Esophagus squamous epithelium (tissue), 5 donors: ENCODE data around the gene PPP2R5C. TPM values are rescaled to one million over a fixed set of nuclear protein-coding genes. Genes with fewer than 3 reads are reported as not detected.

ENCODE experiments used
- DNase-seq: peaks from one replicate; lab custom pipeline; 2025; lab: John Stamatoyannopoulos, UW
- H3K27ac ChIP-seq, 4 donors: fragments of 200-600 bp; sonication (generic); one replicate each; pipeline ENCODE4 v1.5.1; 2016 to 2019; ENCODE audit warnings: mild to moderate bottlenecking in 1 of 4
- H3K27me3 ChIP-seq, 4 donors: fragments of 200-600 bp; sonication (generic); 1 replicate in 3 of 4; 2 replicates in 1 of 4; pipeline versions ENCODE4 v1.5.1 to v1.6.0; 2017 to 2021; ENCODE audit warnings: antibody characterized with exemption in 1 of 4
- H3K36me3 ChIP-seq, 3 donors: fragments of 200-600 bp; sonication (generic); one replicate each; pipeline ENCODE4 v1.5.1; 2016 to 2019
- H3K4me1 ChIP-seq, 3 donors: fragments of 200-600 bp; sonication (generic); one replicate each; pipeline ENCODE4 v1.5.1; 2017 to 2019
- H3K4me3 ChIP-seq, 4 donors: fragments of 200-600 bp; sonication (generic); 1 replicate in 3 of 4; 2 replicates in 1 of 4; pipeline ENCODE4 v1.5.1; 2016 to 2019; ENCODE audit warnings: mild to moderate bottlenecking in 2 of 4, moderate library complexity in 1 of 4
- H3K9me3 ChIP-seq, 3 donors: fragments of 200-600 bp; sonication (generic); one replicate each; pipeline ENCODE4 v1.5.1; 2016 to 2019
- POLR2A ChIP-seq, 4 donors: fragments of 450-650 bp; IDR thresholded peaks; one replicate each; pipeline ENCODE4 v1.6.1; 2017; ENCODE audit warnings: antibody characterized with exemption in 4 of 4, mild to moderate bottlenecking in 4 of 4, moderate library complexity in 3 of 4
- WGBS, 2 donors: methylation state at CpG; one replicate each; pipeline ENCODE4 v1.1.5; 2018; 5-methylcytosine and 5-hydroxymethylcytosine counted together
- intact Hi-C: fragments of 100-400 bp; cut with DNase I; formaldehyde crosslinking; loops from one replicate; pipeline ENCODE4 v1.15.0; 2022
- total RNA-seq, 4 donors: library from RNA; depleted of rRNA; stranded (reverse); fragments of >200 nt; gene quantifications; one replicate each; pipeline ENCODE4 v1.1.0, GENCODE V29; 2016
- TF ChIP-seq, protein P1 (sequence below), 6 experiments: fragments of 450-650 bp in 4 of 6; fragments of 200-600 bp in 2 of 6; sonication (generic) in 2 of 6; IDR thresholded peaks; one replicate each; pipeline ENCODE4 v1.5.1; 2016 to 2019; ENCODE audit warnings: antibody characterized with exemption in 6 of 6, mild to moderate bottlenecking in 4 of 6, moderate library complexity in 4 of 6
- donor health status: DM: yes; HTN: yes; CAD: no.

Gene PPP2R5C
- total RNA-seq, 4 donors from 2014 or later, result 66.3 to 92.3 (median 83.4) TPM

DNA sequence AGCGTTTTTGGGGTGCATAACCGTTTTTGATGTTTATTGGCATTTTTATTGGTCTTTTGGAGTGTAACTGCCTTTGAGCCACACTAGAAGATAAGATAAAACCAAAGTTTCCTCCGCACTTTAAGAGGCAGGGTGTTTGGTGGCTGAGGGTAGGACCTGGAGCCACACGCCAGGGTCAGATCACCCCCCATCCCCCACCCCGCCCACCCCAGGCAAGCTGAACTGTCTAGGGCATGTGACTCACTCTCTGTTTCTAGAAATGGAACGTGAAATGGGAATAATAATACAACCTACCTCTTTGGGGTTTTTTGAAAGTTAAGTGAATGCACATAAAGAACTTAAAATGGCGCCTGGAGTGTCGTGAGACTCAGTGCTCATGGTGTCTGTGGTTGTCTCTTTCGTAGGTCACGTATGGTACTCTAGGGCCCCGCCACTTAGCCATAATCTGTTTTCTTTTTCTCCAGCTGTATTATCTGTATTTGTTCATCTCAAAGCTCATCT lies 56.0 kb downstream of the PPP2R5C start:
- WGBS, 2 donors, result 76 to 79% methylated on average over 9 to 11 of the region's 11 CpGs
- TF ChIP-seq, protein P1, sequence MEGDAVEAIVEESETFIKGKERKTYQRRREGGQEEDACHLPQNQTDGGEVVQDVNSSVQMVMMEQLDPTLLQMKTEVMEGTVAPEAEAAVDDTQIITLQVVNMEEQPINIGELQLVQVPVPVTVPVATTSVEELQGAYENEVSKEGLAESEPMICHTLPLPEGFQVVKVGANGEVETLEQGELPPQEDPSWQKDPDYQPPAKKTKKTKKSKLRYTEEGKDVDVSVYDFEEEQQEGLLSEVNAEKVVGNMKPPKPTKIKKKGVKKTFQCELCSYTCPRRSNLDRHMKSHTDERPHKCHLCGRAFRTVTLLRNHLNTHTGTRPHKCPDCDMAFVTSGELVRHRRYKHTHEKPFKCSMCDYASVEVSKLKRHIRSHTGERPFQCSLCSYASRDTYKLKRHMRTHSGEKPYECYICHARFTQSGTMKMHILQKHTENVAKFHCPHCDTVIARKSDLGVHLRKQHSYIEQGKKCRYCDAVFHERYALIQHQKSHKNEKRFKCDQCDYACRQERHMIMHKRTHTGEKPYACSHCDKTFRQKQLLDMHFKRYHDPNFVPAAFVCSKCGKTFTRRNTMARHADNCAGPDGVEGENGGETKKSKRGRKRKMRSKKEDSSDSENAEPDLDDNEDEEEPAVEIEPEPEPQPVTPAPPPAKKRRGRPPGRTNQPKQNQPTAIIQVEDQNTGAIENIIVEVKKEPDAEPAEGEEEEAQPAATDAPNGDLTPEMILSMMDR (IDR thresholded peaks at IDR 0.05), result no peak
- TF ChIP-seq POLR2A (IDR thresholded peaks at IDR 0.05), result no peak
- intact Hi-C loops, result no loop called here
- no peak for DNase-seq
- H3K4me1 ChIP-seq, result peaks cover 20 to 74% (median 24%) of the 10 kb centered on the region in 3 donors
- peak overlapping the region in 3 of 4 donors; percentile 43 to 88 (median 51) for H3K27ac ChIP-seq
- H3K27me3 ChIP-seq, result no peaks in the 10 kb centered on the region
- no peak overlapping the region for H3K4me3 ChIP-seq
- H3K9me3 ChIP-seq, result no peaks in the 10 kb centered on the region
- H3K36me3 ChIP-seq, result peaks cover 0 to 45% (median 0%) of the 10 kb centered on the region in 3 donors

DNA sequence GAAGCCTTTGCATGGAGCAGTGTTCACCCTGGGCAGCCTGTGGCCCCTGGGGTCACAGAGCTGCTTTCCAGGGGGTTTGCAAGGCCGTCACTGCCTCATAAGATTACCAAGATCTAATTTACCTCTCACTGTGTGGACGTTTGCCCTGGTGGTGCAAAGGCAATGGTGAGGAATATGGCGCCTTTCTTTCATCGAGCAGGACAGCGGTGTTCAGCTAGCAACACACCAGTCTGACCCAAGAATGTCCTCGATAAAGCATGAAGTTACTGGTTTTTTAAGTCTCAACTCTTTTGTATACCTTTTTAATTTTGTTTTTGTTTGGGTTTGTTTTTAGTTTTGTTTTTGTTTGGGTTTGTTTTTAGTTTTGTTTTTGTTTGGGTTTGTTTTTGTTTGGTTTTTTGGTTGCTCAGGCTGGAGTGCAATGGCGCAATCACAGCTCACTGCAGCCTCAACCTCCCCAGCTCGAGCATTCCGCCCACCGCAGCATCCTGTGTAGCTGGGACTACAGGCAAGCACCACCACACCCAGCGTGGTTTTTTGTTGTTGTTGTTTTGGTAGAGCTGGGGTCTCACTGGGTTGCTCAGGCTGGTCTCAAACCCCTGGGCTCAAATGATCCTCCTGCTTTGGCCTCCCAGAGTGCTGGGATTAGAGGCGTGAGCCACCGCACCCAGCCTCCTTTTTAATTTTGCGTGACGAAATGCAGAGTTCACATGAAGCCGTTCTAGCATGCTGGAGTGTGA lies 57.9 kb downstream of the PPP2R5C start:
- Histone ChIP-seq H3K27me3 (no peaks in the 10 kb centered on the region), H3K9me3 (no peaks in the 10 kb centered on the region), H3K36me3 (peaks cover 0 to 39% (median 0%) of the 10 kb centered on the region in 3 donors), H3K4me1 (peaks cover 9 to 74% (median 10%) of the 10 kb centered on the region in 3 donors), H3K27ac (peak overlapping the region; percentile 35 to 88 (median 47)), H3K4me3 (no peak overlapping the region)
- intact Hi-C loops, result no loop called here
- TF ChIP-seq, protein P1 (IDR thresholded peaks at IDR 0.05), result no peak
- TF ChIP-seq POLR2A (IDR thresholded peaks at IDR 0.05), result peak in 1 of 4 donors; percentile 23
- 70 to 86% methylated on average over 15 to 16 of the region's 16 CpGs for WGBS, 2 donors
- DNase-seq, result no peak

DNA sequence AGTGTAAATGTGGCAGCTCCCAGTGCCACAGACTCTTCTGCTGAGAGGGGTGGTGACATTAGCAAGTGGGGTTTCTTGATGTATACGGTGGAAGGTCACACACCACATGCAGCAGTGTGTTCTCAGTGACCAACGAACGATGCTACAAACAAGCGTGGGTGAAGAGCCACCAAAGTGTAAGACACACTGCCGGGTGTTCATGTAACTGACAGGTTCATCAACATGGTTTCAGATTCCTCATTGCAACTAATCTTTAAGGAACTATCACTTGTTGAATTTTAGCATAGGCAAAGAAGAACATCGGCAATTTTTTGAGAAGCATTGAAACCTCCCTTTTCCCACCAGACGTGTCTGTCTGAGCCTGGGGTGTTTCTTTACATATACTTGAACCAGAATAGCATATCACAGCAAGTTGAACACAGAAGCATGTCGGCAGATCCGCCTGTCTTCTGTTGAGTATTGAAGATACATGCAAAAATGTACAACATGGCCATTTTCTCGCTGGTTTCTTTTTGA lies 58.8 kb downstream of the PPP2R5C start:
- Histone ChIP-seq H3K36me3 (peaks cover 0 to 32% (median 0%) of the 10 kb centered on the region in 3 donors), H3K27me3 (no peaks in the 10 kb centered on the region), H3K27ac (peak overlapping the region; percentile 7 to 88 (median 48)), H3K9me3 (no peaks in the 10 kb centered on the region), H3K4me1 (peaks cover 13 to 74% (median 15%) of the 10 kb centered on the region in 3 donors), H3K4me3 (peak overlapping the region in 1 of 4 donors; percentile 9)
- DNase-seq, result no peak
- 66 to 84% methylated on average over 10 of the region's 10 CpGs for WGBS, 2 donors
- intact Hi-C loops, result no loop called here
- TF ChIP-seq, protein P1 (IDR thresholded peaks at IDR 0.05), result no peak
- TF ChIP-seq POLR2A (IDR thresholded peaks at IDR 0.05), result peak in 1 of 4 donors; percentile 34

DNA sequence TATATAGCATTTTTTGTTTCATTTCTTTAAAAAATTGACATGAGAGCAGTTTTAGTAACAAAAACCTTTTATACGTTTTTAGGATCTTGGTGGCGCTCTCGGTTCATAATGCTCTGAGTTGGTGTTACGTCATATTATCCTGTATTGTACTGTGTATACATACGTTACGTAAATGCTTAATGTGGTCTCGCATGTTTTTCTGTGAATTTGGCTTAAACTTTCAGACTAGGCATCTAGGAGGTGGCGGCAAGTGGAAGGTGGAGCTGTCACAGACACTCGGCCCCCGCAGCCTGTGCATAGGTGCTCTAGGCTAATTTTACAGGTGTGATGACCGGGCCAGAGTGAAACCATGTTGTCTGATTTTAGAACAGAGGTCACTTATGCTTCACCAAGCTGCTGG lies 60.0 kb downstream of the PPP2R5C start:
- peaks cover 0 to 23% (median 0%) of the 10 kb centered on the region in 3 donors for H3K36me3 ChIP-seq
- peaks cover 15 to 74% (median 19%) of the 10 kb centered on the region in 3 donors for H3K4me1 ChIP-seq
- peak overlapping the region in 3 of 4 donors; percentile 88 to 91 (median 88) for H3K27ac ChIP-seq
- no peaks in the 10 kb centered on the region for H3K27me3 ChIP-seq
- H3K4me3 ChIP-seq, result no peak overlapping the region
- intact Hi-C loops, result no loop called here
- no peak for DNase-seq
- WGBS, 2 donors, result 89% methylated on average over 11 of the region's 11 CpGs
- H3K9me3 ChIP-seq, result no peaks in the 10 kb centered on the region
- TF ChIP-seq POLR2A (IDR thresholded peaks at IDR 0.05), result peak in 1 of 4 donors; percentile 47
- TF ChIP-seq, protein P1 (IDR thresholded peaks at IDR 0.05), result no peak

DNA sequence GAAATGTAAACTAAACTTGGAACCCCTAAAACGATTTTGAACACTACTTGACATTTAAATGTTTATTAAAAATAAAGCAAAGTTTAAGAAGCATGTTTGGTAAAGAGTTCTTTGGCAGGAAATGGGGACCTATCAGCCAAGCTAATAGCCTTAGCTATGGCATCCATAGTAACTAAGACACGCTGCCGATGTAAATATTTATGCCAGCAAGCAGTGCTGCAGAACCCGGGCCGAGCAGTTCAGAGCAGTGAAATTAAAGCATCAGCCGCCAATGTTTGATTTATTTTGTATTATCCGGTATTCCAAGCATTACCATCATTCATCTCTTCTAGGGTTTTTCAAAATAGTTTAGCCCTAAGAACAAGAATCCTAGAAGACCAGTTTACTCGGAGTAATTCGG lies 61.6 kb downstream of the PPP2R5C start:
- peaks cover 5 to 72% (median 20%) of the 10 kb centered on the region in 3 donors for H3K4me1 ChIP-seq
- H3K36me3 ChIP-seq, result peaks cover 0 to 23% (median 0%) of the 10 kb centered on the region in 3 donors
- H3K9me3 ChIP-seq, result no peaks in the 10 kb centered on the region
- WGBS, 2 donors, result 42% methylated on average over 9 of the region's 9 CpGs
- intact Hi-C loops, result no loop called here
- H3K4me3 ChIP-seq, result peak overlapping the region in 3 of 4 donors; percentile 15 to 50 (median 28)
- H3K27ac ChIP-seq, result peak overlapping the region; percentile 72 to 91 (median 88)
- no peaks in the 10 kb centered on the region for H3K27me3 ChIP-seq
- TF ChIP-seq, protein P1 (IDR thresholded peaks at IDR 0.05), result no peak
- TF ChIP-seq POLR2A (IDR thresholded peaks at IDR 0.05), result no peak
- DNase-seq, result no peak
